GM21576 (cell line): Measurements from ENCODE around the gene ZNF175.

ENCODE experiments used
- ATAC-seq: cut with Tn5 transposase; IDR thresholded peaks from one replicate; pipeline ENCODE4 v1.9.1; 2021; ENCODE audit warnings: mild to moderate bottlenecking, moderate library complexity; ENCODE audit not compliant: unreplicated experiment

ZNF175 gene

DNA sequence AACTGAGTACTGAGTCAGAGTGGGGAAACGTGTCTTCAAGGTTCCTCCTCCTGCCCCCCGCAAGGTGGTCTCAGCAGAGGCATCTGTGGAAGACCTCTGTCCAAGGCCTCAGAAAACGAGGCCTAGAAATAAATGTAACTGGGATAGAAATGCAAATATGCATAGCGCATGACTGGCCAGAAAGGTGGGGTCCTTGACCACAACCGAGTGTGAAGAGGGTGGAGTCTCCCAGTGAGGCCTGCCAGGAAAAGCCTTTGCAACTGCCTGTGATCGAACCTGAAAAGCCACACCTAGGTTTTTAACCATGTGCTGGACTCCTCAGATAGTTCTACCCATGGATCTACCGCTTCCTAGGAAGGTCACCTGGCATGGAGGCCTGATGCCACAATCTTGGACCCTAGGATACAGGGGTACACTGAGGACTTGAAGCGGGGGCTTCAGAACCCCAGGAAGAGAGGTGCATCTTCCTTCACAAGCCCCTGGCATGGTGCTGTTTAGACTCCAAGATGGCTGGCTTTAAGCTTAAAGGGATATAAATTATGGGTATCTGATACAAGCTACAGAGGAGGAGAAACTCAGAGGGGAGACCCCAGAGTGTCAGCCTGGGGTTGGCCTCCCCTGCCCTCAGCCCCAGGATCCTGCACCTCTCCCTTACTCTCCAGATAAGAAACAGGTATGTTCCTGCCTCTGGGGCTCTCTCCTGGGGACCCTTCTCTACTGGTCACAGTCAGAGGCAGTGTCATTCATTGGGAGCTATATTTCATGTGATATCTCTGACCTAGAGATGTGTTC lies 21.4 kb upstream of the ZNF175 start:
- no peak for ATAC-seq

DNA sequence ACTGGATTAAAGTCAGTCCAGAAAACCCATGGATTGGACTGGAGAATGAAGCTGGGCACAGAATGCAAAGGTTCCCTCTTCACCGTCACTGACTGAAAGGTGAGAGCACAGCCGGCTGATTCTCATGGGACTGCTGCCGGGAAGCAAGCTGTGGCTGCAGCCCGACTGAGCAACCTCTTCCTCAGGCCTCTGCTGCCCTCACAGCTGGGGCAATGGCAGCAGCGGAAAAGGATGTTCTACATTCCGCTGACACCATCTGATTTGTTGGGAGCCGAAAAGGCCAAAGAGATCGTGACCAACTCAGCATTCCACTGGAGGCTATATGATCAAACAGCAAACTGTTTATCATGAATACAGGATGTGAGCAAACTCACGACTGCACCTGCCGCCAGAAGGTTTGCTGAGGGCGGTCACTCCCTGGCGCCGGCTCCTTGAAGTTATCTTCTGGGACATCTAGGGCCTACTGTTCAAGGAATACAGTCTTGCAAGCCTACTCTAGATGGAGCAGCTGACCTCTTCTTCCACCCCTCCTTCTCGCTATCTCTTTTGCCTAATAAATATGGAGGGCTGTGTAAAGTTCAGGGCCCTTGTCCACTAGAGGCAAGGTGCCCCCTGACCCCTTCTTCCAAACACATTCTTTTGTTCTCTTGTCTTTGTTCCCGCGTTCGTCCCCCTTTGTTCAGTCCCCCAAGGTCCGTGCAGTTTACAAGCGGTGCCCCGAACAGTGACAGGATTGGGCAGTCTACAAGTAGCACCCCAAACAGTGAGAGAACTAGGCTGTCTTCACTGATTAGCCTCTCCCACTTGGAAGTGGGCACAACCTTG lies 20.0 kb upstream of the ZNF175 start:
- no peak for ATAC-seq

GRCh38 chr19:51551673-51552432 lies 19.2 kb upstream of the ZNF175 start:
- ATAC-seq = no peak

GRCh38 chr19:51552608-51552995 lies 18.5 kb upstream of the ZNF175 start:
- no peak for ATAC-seq

DNA sequence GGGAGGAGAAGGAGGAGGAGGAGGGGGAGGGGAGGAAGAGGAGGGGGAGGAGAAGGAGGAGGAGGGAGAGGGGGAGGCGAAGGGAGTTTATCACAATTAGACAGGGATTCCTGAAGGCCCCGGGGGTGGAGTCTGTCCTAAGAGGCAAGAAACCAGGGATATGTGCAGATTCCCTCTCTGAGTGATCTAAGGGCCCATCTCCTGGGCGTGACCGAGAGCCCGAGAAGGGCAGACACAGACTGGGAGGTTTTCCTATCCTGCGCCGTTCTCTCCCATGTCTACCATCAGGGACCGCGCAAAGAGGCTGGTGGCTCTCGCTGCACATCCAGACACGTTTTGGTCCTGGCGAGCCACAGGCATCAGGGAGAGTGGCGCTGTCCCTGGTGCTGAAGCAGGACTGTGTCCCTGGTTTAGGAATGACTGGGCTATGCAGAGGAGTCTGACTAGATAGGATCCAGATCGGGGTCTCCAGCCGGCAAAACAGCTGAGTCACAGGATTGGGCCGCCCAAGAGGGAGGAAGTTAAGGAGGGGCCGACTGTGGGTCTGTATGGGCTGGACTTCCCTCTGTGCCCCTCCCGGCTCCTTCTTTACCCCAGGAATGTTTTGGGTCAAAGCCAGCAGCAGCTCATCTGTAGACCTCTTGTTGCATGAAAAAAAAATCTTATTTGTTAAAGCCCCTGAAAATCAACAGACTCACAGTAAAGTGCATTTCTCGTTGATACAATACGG lies 17.9 kb upstream of the ZNF175 start:
- ATAC-seq = no peak

DNA sequence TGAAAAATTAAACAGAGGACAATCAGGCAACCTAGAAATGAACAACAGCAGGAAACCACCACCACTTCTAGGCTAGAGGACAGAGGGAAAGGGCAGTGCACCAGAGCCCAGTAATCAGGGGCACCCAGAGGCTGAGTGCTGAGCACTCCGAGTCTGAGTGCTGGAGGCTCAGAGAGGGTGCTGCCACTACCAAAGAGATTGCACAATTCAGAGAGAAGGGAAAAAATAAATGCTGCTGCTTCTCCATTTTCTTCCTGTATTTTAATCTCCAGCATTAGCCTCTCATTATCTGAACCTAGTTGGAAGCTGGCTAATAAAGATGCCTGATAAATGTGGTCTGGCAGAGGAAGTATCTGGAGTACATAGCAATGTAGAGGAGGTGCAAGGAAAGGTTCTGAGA lies 11.8 kb upstream of the ZNF175 start:
- no peak for ATAC-seq

- ATAC-seq = no peak
Measured at GRCh38 chr19:51560339-51560738, 10.7 kb upstream of the ZNF175 start.

- ATAC-seq = no peak
Measured at GRCh38 chr19:51564791-51565190, 6.3 kb upstream of the ZNF175 start.

DNA sequence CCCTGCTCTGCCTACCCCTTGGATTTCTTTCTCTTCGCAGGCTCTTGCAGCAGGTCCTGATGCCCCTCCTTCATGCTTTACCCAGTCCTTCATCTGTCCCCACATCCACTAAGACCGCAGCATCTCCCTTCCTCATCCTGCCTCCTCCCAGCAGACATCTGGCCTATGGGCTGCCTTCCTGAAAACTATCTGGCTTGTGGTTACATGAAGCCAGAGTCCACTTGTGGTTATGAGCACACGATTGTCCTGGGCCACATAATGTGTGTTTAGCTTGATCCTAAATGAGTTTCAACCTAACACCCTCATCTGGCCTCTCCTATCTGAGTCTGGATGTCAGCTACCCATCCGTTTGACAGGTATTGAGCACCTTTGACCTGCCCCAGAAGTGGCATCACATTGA lies 5.5 kb upstream of the ZNF175 start:
- ATAC-seq = no peak

DNA sequence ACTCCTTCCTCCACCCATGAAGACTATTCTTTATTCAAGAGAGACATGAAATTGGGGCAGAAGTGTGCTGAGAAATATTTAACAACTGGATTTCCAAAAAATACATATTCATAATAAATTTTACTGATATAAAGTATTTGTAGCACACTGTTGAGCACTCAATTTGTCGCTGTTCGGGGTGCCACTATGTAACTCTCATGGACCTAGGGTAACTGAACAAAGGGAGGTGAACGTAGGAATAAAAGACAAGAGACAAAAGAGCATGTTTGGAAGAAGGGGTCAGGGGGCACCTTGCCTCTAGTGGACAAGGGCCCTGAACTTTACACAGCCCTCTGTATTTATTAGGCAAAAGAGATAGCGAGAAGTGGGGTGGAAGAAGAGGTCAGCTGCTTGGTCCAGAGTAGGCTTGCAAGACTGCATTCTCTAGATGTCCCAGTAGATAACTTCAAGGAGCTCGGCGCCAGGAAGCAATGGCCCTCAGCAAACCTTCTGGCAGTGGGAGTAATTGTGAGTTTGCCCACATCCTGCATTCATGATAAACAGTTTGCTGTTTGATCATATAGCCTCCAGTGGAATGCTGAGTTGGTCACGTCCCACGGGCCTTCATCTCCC lies 4.5 kb upstream of the ZNF175 start:
- no peak for ATAC-seq

DNA sequence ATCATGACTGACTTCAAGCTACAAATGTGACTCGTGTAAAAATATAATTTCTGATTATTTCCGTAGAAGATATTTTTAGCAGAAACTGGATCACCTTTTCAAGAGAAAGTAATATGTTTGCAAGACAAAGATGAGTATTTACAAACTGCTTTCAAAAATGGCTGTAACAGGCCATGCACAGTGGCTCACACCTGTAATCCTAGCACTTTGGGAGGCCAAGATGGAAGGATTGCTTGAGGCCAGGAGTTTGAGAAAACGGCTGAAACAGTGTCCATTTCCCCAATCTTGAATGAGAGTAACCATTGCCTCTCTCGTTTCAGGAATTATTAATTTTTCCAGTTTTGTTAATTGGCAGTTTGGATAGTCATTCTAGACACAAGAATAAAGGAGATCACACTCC lies 3.5 kb upstream of the ZNF175 start:
- no peak for ATAC-seq

DNA sequence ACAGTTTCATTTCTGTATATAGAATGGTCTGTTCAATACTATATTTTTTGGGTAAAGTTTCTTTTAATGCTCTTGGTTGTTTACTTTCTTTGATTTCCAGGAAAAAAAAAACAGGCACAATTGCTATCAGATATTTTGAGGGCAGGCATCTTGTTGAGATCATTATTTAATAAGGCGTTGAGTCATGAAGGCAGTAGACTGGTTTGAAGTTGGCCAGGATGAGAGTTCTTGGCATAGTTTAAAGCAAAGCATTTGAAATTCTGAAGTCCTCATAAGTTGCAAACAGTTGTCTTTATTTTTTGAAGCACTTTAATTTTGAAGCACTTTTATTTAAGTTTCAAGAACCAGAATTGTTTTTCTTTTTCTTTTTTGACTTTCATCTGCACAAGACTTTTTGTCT lies 2.6 kb upstream of the ZNF175 start:
- ATAC-seq = no peak

- no peak for ATAC-seq
Measured at GRCh38 chr19:51571599-51571998, 516 bp downstream of the ZNF175 start.

DNA sequence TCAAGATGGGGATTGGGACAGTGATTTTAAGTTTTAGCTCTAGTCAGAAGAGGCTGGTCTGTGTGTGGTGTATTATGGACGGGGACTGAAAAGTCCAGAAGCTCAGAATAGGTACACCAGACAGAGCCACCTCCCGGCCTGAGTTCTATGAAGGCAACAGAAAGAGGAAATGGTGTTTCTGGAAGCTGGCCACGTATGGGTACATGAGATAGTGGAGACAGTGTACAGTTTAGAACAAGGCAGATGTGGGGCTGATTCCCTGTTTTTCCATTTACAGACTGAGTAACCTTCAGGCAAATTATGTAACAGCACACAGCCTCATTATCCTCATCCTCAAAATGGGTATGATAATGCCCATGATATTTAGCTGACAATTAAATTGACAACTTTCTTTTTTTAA lies 1.3 kb downstream of the ZNF175 start:
- no peak for ATAC-seq

- ATAC-seq = no peak
Measured at GRCh38 chr19:51572908-51573307, 1.8 kb downstream of the ZNF175 start.

- no peak for ATAC-seq
Measured at GRCh38 chr19:51573331-51573730, 2.2 kb downstream of the ZNF175 start.

- ATAC-seq = no peak
Measured at GRCh38 chr19:51576850-51577249, 5.8 kb downstream of the ZNF175 start.

DNA sequence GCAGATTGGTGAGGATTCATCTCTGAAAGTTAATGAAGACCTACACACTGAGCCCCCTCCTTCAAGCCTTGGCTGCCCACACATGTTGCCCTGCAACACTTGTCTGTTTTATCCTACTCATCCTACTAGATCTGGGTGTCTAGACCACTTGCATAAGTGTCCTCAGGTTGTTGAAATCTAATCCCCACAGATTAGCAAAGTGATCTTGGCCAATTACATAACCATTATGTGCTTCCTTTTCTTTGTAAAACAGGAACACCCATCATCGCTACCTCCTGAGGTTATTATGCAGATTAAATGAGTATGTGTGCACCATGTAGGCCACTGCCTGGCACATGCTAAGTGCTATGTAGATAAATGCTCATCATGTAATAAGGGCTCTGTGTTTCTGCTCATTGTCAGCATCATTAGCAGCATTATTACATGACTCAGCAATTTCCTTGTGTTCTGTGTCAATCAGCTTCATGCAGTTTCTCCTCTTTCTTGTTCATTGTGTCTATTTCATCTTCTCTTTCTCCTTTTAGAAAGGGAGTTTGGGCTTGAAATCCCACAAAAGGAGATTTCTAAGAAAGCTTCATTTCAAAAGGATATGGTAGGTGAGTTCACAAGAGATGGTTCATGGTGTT lies 15.1 kb downstream of the ZNF175 start:
- no peak for ATAC-seq

DNA sequence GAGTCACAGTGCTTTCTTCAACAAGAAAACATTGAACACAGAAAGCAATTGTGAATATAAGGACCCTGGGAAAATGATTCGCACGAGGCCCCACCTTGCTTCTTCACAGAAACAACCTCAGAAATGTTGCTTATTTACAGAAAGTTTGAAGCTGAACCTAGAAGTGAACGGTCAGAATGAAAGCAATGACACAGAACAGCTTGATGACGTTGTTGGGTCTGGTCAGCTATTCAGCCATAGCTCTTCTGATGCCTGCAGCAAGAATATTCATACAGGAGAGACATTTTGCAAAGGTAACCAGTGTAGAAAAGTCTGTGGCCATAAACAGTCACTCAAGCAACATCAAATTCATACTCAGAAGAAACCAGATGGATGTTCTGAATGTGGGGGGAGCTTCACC lies 15.7 kb downstream of the ZNF175 start:
- ATAC-seq = no peak
